Transverse colon (tissue), 3 donors: ENCODE results near the gene C10orf53.

Source experiments
- EP300 ChIP-seq: sonication (generic); formaldehyde crosslinking; IDR thresholded peaks from one replicate; pipeline ENCODE4 v1.6.1; 2017; ENCODE audit warnings: antibody characterized with exemption, low read depth
- POLR2A ChIP-seq: fragments of 450-650 bp; IDR thresholded peaks from one replicate; pipeline ENCODE4 v1.6.1; 2016; ENCODE audit warnings: antibody characterized with exemption, mild to moderate bottlenecking, moderate library complexity
- TF ChIP-seq, protein P1 (sequence below), 5 experiments: fragments of 200-600 bp in 3 of 5; fragments of 450-650 bp in 2 of 5; sonication (generic) in 3 of 5; IDR thresholded peaks; 1 replicate in 2 of 5; 2 replicates in 3 of 5; pipeline ENCODE4 v1.5.1; 2016 to 2017; ENCODE audit warnings: antibody characterized with exemption in 5 of 5, inconsistent platforms in 3 of 5, mild to moderate bottlenecking in 2 of 5, moderate library complexity in 1 of 5

DNA sequence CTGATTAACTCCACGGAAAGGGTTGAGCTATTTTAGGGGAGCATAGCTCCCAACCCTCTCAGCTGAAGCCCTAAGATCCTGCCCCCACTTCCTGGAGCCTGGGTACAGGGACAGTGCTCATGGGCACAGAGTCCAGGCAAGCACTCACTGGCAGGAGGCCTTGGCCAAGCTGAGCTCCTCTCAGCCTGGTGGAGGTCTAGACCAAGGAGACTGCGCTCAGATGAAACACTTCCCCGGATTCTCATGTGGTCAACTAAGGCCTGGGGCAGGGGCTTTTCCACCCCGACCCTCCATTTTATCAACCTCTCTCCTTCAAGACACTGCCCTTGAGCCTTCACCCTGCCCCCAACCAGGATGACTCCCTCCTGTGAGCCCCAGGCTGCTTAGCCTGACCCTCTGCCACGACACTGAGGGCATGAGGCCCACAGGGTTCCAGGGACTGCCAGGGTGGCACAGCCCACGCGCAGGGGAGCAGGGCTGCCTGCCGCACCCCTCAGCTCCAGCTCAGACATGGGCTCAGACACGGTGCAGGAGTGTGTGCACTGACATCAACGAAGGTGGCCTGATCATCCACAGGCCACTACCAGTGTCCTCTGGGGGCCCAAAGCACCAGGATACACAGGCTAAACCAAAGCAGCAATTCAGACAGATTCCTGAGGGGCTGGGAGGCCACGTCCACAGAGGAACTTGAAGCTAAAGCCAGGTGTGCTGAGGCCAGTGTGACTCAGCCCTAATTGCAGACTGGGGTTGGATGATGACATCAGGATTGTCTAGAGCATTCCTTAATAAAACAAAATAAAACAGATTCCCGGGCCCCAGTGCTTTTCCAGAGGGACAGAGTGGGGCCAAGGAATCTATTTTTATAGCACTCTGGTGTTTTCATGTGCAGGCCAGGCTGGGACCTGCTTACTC lies 46.8 kb upstream of the C10orf53 start:
- TF ChIP-seq, protein P1, sequence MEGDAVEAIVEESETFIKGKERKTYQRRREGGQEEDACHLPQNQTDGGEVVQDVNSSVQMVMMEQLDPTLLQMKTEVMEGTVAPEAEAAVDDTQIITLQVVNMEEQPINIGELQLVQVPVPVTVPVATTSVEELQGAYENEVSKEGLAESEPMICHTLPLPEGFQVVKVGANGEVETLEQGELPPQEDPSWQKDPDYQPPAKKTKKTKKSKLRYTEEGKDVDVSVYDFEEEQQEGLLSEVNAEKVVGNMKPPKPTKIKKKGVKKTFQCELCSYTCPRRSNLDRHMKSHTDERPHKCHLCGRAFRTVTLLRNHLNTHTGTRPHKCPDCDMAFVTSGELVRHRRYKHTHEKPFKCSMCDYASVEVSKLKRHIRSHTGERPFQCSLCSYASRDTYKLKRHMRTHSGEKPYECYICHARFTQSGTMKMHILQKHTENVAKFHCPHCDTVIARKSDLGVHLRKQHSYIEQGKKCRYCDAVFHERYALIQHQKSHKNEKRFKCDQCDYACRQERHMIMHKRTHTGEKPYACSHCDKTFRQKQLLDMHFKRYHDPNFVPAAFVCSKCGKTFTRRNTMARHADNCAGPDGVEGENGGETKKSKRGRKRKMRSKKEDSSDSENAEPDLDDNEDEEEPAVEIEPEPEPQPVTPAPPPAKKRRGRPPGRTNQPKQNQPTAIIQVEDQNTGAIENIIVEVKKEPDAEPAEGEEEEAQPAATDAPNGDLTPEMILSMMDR (IDR thresholded peaks at IDR 0.05) = no peak
- TF ChIP-seq EP300 (no peak), POLR2A (no peak)
